ENCODE data around the gene FIZ1.

DNA sequence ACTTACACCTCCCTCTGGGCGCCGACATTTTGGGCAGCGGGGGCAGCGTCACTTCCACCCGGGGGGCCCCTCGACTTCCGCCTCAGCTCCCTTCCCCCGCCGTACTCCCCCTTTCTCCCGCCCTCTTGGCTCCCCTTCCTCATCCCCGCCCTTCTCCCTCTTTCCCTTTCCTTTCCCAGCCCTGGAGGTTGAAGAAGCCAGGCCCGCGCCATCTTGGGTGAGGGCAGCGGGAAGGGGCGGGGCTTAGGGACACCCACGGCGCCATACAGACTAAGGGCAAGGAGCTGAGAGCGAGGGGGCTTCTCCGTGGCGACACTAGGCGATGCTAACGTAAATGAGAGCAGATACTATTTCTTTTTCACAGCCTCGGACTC, at the start of gene FIZ1:
- TF ChIP-seq, protein P1, sequence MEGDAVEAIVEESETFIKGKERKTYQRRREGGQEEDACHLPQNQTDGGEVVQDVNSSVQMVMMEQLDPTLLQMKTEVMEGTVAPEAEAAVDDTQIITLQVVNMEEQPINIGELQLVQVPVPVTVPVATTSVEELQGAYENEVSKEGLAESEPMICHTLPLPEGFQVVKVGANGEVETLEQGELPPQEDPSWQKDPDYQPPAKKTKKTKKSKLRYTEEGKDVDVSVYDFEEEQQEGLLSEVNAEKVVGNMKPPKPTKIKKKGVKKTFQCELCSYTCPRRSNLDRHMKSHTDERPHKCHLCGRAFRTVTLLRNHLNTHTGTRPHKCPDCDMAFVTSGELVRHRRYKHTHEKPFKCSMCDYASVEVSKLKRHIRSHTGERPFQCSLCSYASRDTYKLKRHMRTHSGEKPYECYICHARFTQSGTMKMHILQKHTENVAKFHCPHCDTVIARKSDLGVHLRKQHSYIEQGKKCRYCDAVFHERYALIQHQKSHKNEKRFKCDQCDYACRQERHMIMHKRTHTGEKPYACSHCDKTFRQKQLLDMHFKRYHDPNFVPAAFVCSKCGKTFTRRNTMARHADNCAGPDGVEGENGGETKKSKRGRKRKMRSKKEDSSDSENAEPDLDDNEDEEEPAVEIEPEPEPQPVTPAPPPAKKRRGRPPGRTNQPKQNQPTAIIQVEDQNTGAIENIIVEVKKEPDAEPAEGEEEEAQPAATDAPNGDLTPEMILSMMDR (IDR thresholded peaks at IDR 0.05) = no peak
- no peak for TF ChIP-seq POLR2A (IDR thresholded peaks at IDR 0.05)

Data from thyroid gland (tissue), 4 donors.